Measurements from ENCODE around the gene DOK6.

DNA sequence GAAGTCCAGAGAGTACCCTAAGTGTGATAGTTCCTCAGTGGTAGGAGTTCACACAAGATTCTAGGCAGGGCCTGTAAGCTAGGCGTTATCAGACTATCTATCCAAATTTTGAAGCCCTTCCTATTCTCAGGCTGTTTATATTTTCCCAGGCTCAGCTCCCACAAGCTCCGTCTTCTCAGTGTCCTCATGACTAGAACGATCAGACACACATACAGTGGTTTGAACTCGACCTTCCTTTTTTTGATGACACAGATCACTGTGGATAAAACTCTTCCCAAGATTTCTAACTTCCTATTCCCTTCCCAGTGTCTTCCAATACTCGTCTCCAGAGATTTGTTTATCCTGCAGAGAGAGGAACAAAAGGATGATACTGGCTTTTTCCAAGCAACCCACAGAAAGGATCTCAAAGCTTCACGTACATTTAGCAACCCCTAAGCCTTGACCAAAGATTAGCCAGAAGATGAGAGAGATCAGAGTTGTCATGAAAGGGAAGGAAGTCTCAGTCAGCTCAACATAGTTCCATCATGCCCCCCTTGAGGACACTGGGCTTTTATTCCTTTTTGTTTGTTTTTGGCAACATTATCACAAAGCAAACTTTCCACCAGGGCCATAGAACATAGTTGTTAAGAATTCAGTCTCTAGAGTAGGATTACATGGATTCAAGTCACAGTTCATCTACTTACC is 42.3 kb upstream of the DOK6 start:
- TF ChIP-seq SIN3A (IDR thresholded peaks at IDR 0.05; ENCODE audit: borderline replicate concordance, insufficient read depth, low read length) (no peak), TAF1 (IDR thresholded peaks at IDR 0.05; ENCODE audit: borderline replicate concordance, insufficient read depth, low read length) (no peak), POLR2AphosphoS5 (IDR thresholded peaks at IDR 0.05; ENCODE audit: low read depth, low read length) (no peak), FOXP2 (optimal IDR thresholded peaks at IDR 0.05; ENCODE audit: borderline replicate concordance, extremely low read depth, extremely low read length, insufficient read depth) (no peak)
- TF ChIP-seq, protein P1, sequence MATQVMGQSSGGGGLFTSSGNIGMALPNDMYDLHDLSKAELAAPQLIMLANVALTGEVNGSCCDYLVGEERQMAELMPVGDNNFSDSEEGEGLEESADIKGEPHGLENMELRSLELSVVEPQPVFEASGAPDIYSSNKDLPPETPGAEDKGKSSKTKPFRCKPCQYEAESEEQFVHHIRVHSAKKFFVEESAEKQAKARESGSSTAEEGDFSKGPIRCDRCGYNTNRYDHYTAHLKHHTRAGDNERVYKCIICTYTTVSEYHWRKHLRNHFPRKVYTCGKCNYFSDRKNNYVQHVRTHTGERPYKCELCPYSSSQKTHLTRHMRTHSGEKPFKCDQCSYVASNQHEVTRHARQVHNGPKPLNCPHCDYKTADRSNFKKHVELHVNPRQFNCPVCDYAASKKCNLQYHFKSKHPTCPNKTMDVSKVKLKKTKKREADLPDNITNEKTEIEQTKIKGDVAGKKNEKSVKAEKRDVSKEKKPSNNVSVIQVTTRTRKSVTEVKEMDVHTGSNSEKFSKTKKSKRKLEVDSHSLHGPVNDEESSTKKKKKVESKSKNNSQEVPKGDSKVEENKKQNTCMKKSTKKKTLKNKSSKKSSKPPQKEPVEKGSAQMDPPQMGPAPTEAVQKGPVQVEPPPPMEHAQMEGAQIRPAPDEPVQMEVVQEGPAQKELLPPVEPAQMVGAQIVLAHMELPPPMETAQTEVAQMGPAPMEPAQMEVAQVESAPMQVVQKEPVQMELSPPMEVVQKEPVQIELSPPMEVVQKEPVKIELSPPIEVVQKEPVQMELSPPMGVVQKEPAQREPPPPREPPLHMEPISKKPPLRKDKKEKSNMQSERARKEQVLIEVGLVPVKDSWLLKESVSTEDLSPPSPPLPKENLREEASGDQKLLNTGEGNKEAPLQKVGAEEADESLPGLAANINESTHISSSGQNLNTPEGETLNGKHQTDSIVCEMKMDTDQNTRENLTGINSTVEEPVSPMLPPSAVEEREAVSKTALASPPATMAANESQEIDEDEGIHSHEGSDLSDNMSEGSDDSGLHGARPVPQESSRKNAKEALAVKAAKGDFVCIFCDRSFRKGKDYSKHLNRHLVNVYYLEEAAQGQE (IDR thresholded peaks at IDR 0.05; ENCODE audit: insufficient read depth in 1 of 2, low read depth in 2 of 2, low read length in 2 of 2) = no peak

Measured in PFSK-1 (cell line).